Lower leg skin (tissue), 4 donors: ENCODE measurements around the gene ABHD5. TPM values are rescaled to one million over a fixed set of nuclear protein-coding genes. Genes with fewer than 3 reads are reported as not detected.

Source experiments
- DNase-seq, 2 donors: peaks; one replicate each; pipeline ENCODE4 v3.0.0-alpha.2; 2019; ENCODE audit warnings: low spot score in 2 of 2
- H3K4me3 ChIP-seq: fragments of 200-600 bp; sonication (generic); 2 replicates; pipeline ENCODE4 v1.5.1; 2017; ENCODE audit warnings: mild to moderate bottlenecking, low read depth; ENCODE audit not compliant: poor library complexity, severe bottlenecking
- POLR2A ChIP-seq, 2 donors: fragments of 450-650 bp; IDR thresholded peaks; one replicate each; pipeline ENCODE4 v1.6.1; 2016 to 2017; ENCODE audit warnings: antibody characterized with exemption in 2 of 2, mild to moderate bottlenecking in 1 of 2, moderate library complexity in 1 of 2
- WGBS, 2 donors: methylation state at CpG; one replicate each; pipeline ENCODE4 v1.1.5; 2018; 5-methylcytosine and 5-hydroxymethylcytosine counted together
- intact Hi-C: fragments of 100-400 bp; cut with DNase I; formaldehyde crosslinking; loops from one replicate; pipeline ENCODE4 v1.15.0; 2023; ENCODE audit warnings: low total_unique reads
- total RNA-seq, 4 donors: library from RNA; depleted of rRNA; stranded (reverse); fragments of >200 nt; gene quantifications; one replicate each; pipeline ENCODE4 v1.1.0, GENCODE V29; 2016
- TF ChIP-seq, protein P1 (sequence below), 3 donors: fragments of 450-650 bp; IDR thresholded peaks; one replicate each; pipeline ENCODE4 v1.5.1; 2016; ENCODE audit warnings: antibody characterized with exemption in 3 of 3, mild to moderate bottlenecking in 3 of 3, moderate library complexity in 2 of 3

Gene ABHD5
- total RNA-seq, 4 donors from 2014 or later = 109 to 132 (median 118) TPM

DNA sequence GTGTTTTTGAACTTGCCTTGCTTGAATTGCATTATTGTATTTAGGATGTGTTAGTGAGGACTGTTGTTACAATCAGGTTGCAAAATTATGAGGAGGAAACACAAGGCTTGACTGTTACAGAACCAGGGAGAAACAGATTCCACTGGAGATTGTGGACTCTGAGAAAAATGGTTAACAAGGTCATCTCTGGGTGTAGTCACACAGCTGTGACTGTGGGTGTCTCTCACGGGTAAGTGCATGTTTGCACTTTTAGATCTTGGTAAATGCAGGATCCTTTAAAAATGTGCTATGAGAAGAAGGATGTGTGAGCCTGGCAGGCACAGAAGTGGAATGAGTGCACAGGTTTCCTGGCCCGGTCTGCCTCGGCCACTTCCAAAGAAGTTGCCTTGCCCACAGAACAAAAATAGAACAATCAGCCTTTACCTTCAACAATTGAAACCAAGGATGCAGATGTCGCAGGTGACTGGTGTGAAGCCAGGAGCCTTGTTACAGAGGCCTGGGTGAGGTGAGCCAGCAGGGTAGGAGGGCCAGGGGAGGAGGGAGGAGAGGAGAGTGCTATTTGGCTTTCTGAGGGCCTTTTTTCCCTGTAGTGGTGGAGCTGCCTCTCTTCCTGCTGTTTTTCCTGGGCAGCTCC is 68.0 kb downstream of the ABHD5 start:
- TF ChIP-seq POLR2A (IDR thresholded peaks at IDR 0.05) = no peak
- TF ChIP-seq, protein P1, sequence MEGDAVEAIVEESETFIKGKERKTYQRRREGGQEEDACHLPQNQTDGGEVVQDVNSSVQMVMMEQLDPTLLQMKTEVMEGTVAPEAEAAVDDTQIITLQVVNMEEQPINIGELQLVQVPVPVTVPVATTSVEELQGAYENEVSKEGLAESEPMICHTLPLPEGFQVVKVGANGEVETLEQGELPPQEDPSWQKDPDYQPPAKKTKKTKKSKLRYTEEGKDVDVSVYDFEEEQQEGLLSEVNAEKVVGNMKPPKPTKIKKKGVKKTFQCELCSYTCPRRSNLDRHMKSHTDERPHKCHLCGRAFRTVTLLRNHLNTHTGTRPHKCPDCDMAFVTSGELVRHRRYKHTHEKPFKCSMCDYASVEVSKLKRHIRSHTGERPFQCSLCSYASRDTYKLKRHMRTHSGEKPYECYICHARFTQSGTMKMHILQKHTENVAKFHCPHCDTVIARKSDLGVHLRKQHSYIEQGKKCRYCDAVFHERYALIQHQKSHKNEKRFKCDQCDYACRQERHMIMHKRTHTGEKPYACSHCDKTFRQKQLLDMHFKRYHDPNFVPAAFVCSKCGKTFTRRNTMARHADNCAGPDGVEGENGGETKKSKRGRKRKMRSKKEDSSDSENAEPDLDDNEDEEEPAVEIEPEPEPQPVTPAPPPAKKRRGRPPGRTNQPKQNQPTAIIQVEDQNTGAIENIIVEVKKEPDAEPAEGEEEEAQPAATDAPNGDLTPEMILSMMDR (IDR thresholded peaks at IDR 0.05) = no peak
- WGBS, 2 donors = 54 to 60% methylated on average over 4 of the region's 4 CpGs
- no peak overlapping the region for H3K4me3 ChIP-seq
- DNase-seq = no peak
- intact Hi-C loops = no loop called here

GRCh38 chr3:43759297-43759782 is 68.6 kb downstream of the ABHD5 start:
- intact Hi-C loops = no loop called here
- 69 to 75% methylated on average over 6 of the region's 6 CpGs for whole genome bisulfite sequencing, 2 donors
- DNase-seq = no peak
- TF ChIP-seq, protein P1 (IDR thresholded peaks at IDR 0.05) = no peak
- TF ChIP-seq POLR2A (IDR thresholded peaks at IDR 0.05) = no peak
- H3K4me3 ChIP-seq = no peak overlapping the region

GRCh38 chr3:43759938-43760337 is 69.2 kb downstream of the ABHD5 start:
- intact Hi-C loops = no loop called here
- DNase-seq = no peak
- no peak overlapping the region for H3K4me3 ChIP-seq
- TF ChIP-seq, protein P1 (IDR thresholded peaks at IDR 0.05) = no peak
- no peak for TF ChIP-seq POLR2A (IDR thresholded peaks at IDR 0.05)
- 60 to 66% methylated on average over 2 of the region's 2 CpGs for WGBS, 2 donors

DNA sequence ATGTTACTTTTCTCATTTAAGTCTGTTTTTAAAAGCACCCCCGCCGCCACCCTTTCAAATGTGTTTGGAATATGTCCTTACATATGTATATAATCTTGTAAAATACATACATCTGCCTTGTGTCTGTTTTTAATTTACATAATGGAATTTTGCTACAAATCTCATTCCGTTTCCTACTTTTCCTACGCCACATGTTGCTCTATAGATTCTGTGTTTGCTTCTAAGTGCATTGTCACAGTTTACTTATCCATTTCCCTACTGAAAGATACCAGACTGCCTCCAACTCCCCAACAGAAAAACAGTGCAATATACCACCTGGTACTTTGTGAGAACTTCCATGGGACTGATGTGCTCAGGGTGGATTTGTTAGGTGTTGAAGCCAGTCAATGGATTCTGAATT is 70.2 kb downstream of the ABHD5 start:
- no peak for DNase-seq
- 86 to 87% methylated on average over 4 of the region's 4 CpGs for WGBS, 2 donors
- no peak for TF ChIP-seq POLR2A (IDR thresholded peaks at IDR 0.05)
- TF ChIP-seq, protein P1 (IDR thresholded peaks at IDR 0.05) = no peak
- H3K4me3 ChIP-seq = no peak overlapping the region
- intact Hi-C loops = no loop called here

GRCh38 chr3:43762451-43762850 is 71.7 kb downstream of the ABHD5 start:
- WGBS, 2 donors = 93% methylated on average over 6 of the region's 6 CpGs
- TF ChIP-seq POLR2A (IDR thresholded peaks at IDR 0.05) = no peak
- TF ChIP-seq, protein P1 (IDR thresholded peaks at IDR 0.05) = no peak
- no peak for DNase-seq
- H3K4me3 ChIP-seq = no peak overlapping the region
- intact Hi-C loops = no loop called here

DNA sequence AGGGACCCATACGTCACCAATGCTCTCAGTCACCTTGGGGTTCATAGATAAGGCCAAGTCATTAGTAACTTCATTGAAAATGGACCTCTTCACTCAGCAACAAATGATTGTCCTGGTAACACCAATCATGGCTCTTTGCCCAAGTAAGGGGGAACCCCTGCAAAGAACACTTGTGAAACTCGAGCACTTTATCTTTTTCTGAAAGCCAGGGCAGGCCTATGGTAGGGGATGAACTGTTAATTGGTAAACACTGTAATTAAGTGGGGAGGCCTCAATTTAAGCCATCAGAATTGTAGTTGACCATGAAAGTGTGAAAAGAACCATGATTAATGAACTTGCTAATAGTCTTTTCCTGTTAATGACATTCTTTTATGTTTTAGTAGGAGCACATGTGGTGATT is 73.3 kb downstream of the ABHD5 start:
- intact Hi-C loops = no loop called here
- WGBS, 2 donors = 93 to 98% methylated on average over 2 of the region's 2 CpGs
- no peak overlapping the region for H3K4me3 ChIP-seq
- no peak for TF ChIP-seq POLR2A (IDR thresholded peaks at IDR 0.05)
- TF ChIP-seq, protein P1 (IDR thresholded peaks at IDR 0.05) = no peak
- DNase-seq = no peak
